Lung (tissue), 12 donors: ENCODE measurements around the gene UNC45A. TPM values are rescaled to one million over a fixed set of nuclear protein-coding genes. Genes with fewer than 3 reads are reported as not detected.

Source experiments
- ATAC-seq: fragments of 200-7000 bp; cut with Tn5 transposase; one replicate; pipeline ENCODE4 v1.9.1; 2020; ENCODE audit warnings: moderate number of reproducible peaks; ENCODE audit not compliant: insufficient read depth, low FRiP score
- DNase-seq, 3 donors: peaks; one replicate each; pipeline ENCODE4 v3.0.0-alpha.2; 2013 to 2017
- H3K27ac ChIP-seq, 2 donors: one replicate each; pipeline ENCODE4 v1.5.1; 2013; ENCODE audit warnings: mild to moderate bottlenecking in 2 of 2, moderate library complexity in 2 of 2, control low read depth in 1 of 2, inconsistent platforms in 1 of 2, low read depth in 1 of 2, low read length in 1 of 2
- H3K27me3 ChIP-seq, 3 donors: one replicate each; pipeline ENCODE4 v1.5.1; 2013; ENCODE audit warnings: low read length in 2 of 3; ENCODE audit not compliant: control insufficient read depth in 3 of 3, insufficient read depth in 3 of 3
- H3K36me3 ChIP-seq, 4 donors: one replicate each; pipeline ENCODE4 v1.5.1; 2013; ENCODE audit warnings: low read length in 4 of 4, mild to moderate bottlenecking in 1 of 4, moderate library complexity in 1 of 4; ENCODE audit not compliant: control insufficient read depth in 4 of 4, insufficient read depth in 4 of 4
- H3K4me1 ChIP-seq, 5 donors: one replicate each; pipeline ENCODE4 v1.5.1; 2013; ENCODE audit warnings: low read length in 5 of 5, mild to moderate bottlenecking in 2 of 5, moderate library complexity in 1 of 5; ENCODE audit not compliant: control insufficient read depth in 5 of 5, insufficient read depth in 5 of 5
- H3K4me3 ChIP-seq: one replicate; pipeline ENCODE4 v1.5.1; 2013; ENCODE audit warnings: mild to moderate bottlenecking, control low read depth, moderate library complexity
- H3K9ac ChIP-seq, 2 donors: one replicate each; pipeline ENCODE4 v1.5.1; 2013; ENCODE audit warnings: low read length in 2 of 2, control low read depth in 1 of 2; ENCODE audit not compliant: insufficient read depth in 1 of 2
- H3K9me3 ChIP-seq, 4 donors: one replicate each; pipeline ENCODE4 v1.5.1; 2013; ENCODE audit warnings: low read length in 3 of 4, mild to moderate bottlenecking in 1 of 4, moderate library complexity in 1 of 4; ENCODE audit not compliant: control insufficient read depth in 4 of 4, insufficient read depth in 3 of 4
- CTCF ChIP-seq: IDR thresholded peaks from 2 replicates; pipeline ENCODE4 v1.5.1; 2012; ENCODE audit warnings: mild to moderate bottlenecking; ENCODE audit errors: control extremely low read depth, extremely low read depth
- WGBS, 2 donors: extraction: QIAGEN DNeasy Blood & Tissue Kit; methylation state at CpG; one replicate each; pipeline ENCODE4 v1.1.7; 2013; 5-methylcytosine and 5-hydroxymethylcytosine counted together
- polyA plus RNA-seq, 2 donors: library from polyadenylated mRNA; stranded (reverse); fragments of 200-250 nt; gene quantifications; one replicate each; pipeline ENCODE4 v1.2.1, GENCODE V29; 2013
- total RNA-seq, 2 donors: library from RNA; depleted of rRNA in 1 of 2; stranded (reverse); fragments of >200 nt in 1 of 2; gene quantifications; one replicate each; pipeline ENCODE4 v1.2.1, GENCODE V29; 2014 to 2021
- donor health status: control.
- donor health status: control.
- donor health status: Bipolar disorder and iron deficiency.
- donor health status: healthy.
- donor health status: DM: yes; HTN: yes; CAD: no.

Gene UNC45A
- total and polyA plus RNA-seq, 4 donors: 34.4 to 59.6 (median 53.3) TPM

- DNase-seq: no peak
- Histone ChIP-seq H3K4me1 (no peaks in the 10 kb centered on the region), H3K4me3 (no peak overlapping the region), H3K27me3 (no peaks in the 10 kb centered on the region), H3K9ac (no peak overlapping the region), H3K36me3 (peaks cover 27 to 85% (median 45%) of the 10 kb centered on the region in 4 donors), H3K27ac (peak overlapping the region in 1 of 2 donors; percentile 59), H3K9me3 (no peaks in the 10 kb centered on the region)
- 65 to 82% methylated on average over 22 of the region's 22 CpGs for WGBS, 2 donors
- ATAC-seq: no peak
- no peak for TF ChIP-seq CTCF
Observed at GRCh38 chr15:90914305-90915080, 20.6 kb upstream of the UNC45A start.

- Histone ChIP-seq H3K4me3 (no peak overlapping the region), H3K9ac (no peak overlapping the region), H3K36me3 (peaks cover 34 to 87% (median 49%) of the 10 kb centered on the region in 4 donors), H3K4me1 (no peaks in the 10 kb centered on the region), H3K27me3 (no peaks in the 10 kb centered on the region), H3K27ac (peak overlapping the region in 1 of 2 donors; percentile 30), H3K9me3 (no peaks in the 10 kb centered on the region)
- WGBS, 2 donors: 43 to 77% methylated on average over 7 of the region's 7 CpGs
- no peak for TF ChIP-seq CTCF
- no peak for DNase-seq
- no peak for ATAC-seq
Observed at GRCh38 chr15:90915216-90915807, 19.8 kb upstream of the UNC45A start.

- 35 to 67% methylated on average over 25 of the region's 25 CpGs for WGBS, 2 donors
- Histone ChIP-seq H3K9ac (no peak overlapping the region), H3K27me3 (no peaks in the 10 kb centered on the region), H3K9me3 (no peaks in the 10 kb centered on the region), H3K4me1 (no peaks in the 10 kb centered on the region), H3K27ac (peak overlapping the region in 1 of 2 donors; percentile 18), H3K36me3 (peaks cover 29 to 83% (median 48%) of the 10 kb centered on the region in 4 donors), H3K4me3 (no peak overlapping the region)
- no peak for TF ChIP-seq CTCF
- ATAC-seq (peak; percentile 35), DNase-seq (peak in 2 of 3 donors; percentile 11)
Observed at GRCh38 chr15:90915808-90916440, 19.2 kb upstream of the UNC45A start.
